Natural killer cell (primary cell): ENCODE data around the gene EIF4H. TPM values are rescaled to one million over a fixed set of nuclear protein-coding genes. Genes with fewer than 3 reads are reported as not detected.

Source experiments
- ATAC-seq, 3 donors: fragments of 150-1000 bp in 2 of 3; fragments of 200-7000 bp in 1 of 3; cut with Tn5 transposase; 1 replicate in 1 of 3; 2 replicates in 2 of 3; pipeline ENCODE4 v1.10.0; 2021; ENCODE audit warnings: mild to moderate bottlenecking in 2 of 3, moderate library complexity in 2 of 3
- DNase-seq, 2 donors: peaks; one replicate each; pipeline versions ENCODE4 v3.0.0 to v3.0.0-alpha.2; 2013 to 2021; ENCODE audit warnings: mixed read lengths in 1 of 2
- H3K27ac ChIP-seq: one replicate; pipeline ENCODE4 v1.5.1; 2013; ENCODE audit warnings: mild to moderate bottlenecking, low read length
- H3K27me3 ChIP-seq: one replicate; pipeline ENCODE4 v1.6.1; 2013; ENCODE audit warnings: low read length; ENCODE audit not compliant: control insufficient read depth, insufficient read depth
- H3K36me3 ChIP-seq: one replicate; pipeline ENCODE4 v1.6.1; 2013; ENCODE audit warnings: low read length; ENCODE audit not compliant: control insufficient read depth, insufficient read depth
- H3K4me1 ChIP-seq: one replicate; pipeline ENCODE4 v1.6.1; 2013; ENCODE audit warnings: low read length; ENCODE audit not compliant: control insufficient read depth, insufficient read depth
- H3K4me3 ChIP-seq: one replicate; pipeline ENCODE4 v1.5.1; 2013; ENCODE audit warnings: low read length
- H3K9me3 ChIP-seq: one replicate; pipeline ENCODE4 v1.6.1; 2013; ENCODE audit warnings: low read length; ENCODE audit not compliant: control insufficient read depth, insufficient read depth
- H3K27ac Mint-ChIP-seq, 2 donors: one replicate each; pipeline ENCODE4 v1.8.0; 2022; ENCODE audit warnings: mild to moderate bottlenecking in 2 of 2, mixed read lengths in 2 of 2, moderate library complexity in 1 of 2
- H3K27me3 Mint-ChIP-seq, 2 donors: one replicate each; pipeline ENCODE4 v1.8.0; 2022; ENCODE audit warnings: low read depth in 2 of 2, mixed read lengths in 2 of 2
- H3K36me3 Mint-ChIP-seq: one replicate; pipeline ENCODE4 v1.8.0; 2022; ENCODE audit warnings: mixed read lengths
- H3K4me1 Mint-ChIP-seq, 2 donors: one replicate each; pipeline ENCODE4 v1.8.0; 2022; ENCODE audit warnings: mixed read lengths in 2 of 2
- H3K4me3 Mint-ChIP-seq: one replicate; pipeline ENCODE4 v1.8.0; 2022; ENCODE audit warnings: mild to moderate bottlenecking, moderate library complexity, mixed read lengths
- H3K9me3 Mint-ChIP-seq, 2 donors: one replicate each; pipeline ENCODE4 v1.8.0; 2022; ENCODE audit warnings: mixed read lengths in 2 of 2
- CTCF ChIP-seq: fragments of 200-600 bp; IDR thresholded peaks from one replicate; pipeline ENCODE4 v1.8.0; 2022; ENCODE audit warnings: antibody characterized with exemption
- WGBS: methylation state at CpG from one replicate; pipeline ENCODE4 v1.1.7; 2013; ENCODE audit warnings: missing lambda C conversion rate; ENCODE audit not compliant: insufficient coverage; 5-methylcytosine and 5-hydroxymethylcytosine counted together
- intact Hi-C: fragments of 100-400 bp; cut with micrococcal nuclease; formaldehyde crosslinking; loops from one replicate; pipeline ENCODE4 v1.14.2; 2022
- total RNA-seq, 4 donors: library from RNA; stranded (reverse); fragments of 120-200 nt in 1 of 4; gene quantifications; one replicate each; pipeline versions ENCODE4 v1.2.3 to v1.2.4, GENCODE V29; 2013 to 2022

EIF4H gene
- total RNA-seq, 3 donors from 2014 or later (not counting 1 experiment from before 2014, with no cell fraction given), result 286 to 294 (median 294) TPM

- WGBS, result under 1% methylated on average over 43 of the region's 43 CpGs
- no peaks in the 10 kb centered on the region for H3K27me3 Mint-ChIP-seq
- H3K4me3 ChIP-seq, result peak overlapping the region; percentile 63
- H3K36me3 ChIP-seq, result peaks cover 3% of the 10 kb centered on the region
- intact Hi-C loops, result loop anchor here (1.0 to 10.0 kb wide), 3 partner anchors 80 to 110 kb away; partner anchors contain the start of gene RFC2
- H3K27me3 ChIP-seq, result no peaks in the 10 kb centered on the region
- ATAC-seq, result peak; percentile 42 to 53 (median 49)
- peak in 1 of 2 donors; percentile 62 for DNase-seq
- peaks cover 32% of the 10 kb centered on the region for H3K4me1 ChIP-seq
- no peaks in the 10 kb centered on the region for H3K9me3 Mint-ChIP-seq
- no peaks in the 10 kb centered on the region for H3K36me3 Mint-ChIP-seq
- peaks cover 39 to 42% of the 10 kb centered on the region in 2 donors for H3K4me1 Mint-ChIP-seq
- no peaks in the 10 kb centered on the region for H3K9me3 ChIP-seq
- peak overlapping the region; percentile 91 to 92 for H3K27ac Mint-ChIP-seq
- peak overlapping the region; percentile 89 for H3K27ac ChIP-seq
- no peak for TF ChIP-seq CTCF
- H3K4me3 Mint-ChIP-seq, result peak overlapping the region; percentile 95
These were observed 488 bp downstream of the EIF4H start for GRCh38 chr7:74174606-74175082.

DNA sequence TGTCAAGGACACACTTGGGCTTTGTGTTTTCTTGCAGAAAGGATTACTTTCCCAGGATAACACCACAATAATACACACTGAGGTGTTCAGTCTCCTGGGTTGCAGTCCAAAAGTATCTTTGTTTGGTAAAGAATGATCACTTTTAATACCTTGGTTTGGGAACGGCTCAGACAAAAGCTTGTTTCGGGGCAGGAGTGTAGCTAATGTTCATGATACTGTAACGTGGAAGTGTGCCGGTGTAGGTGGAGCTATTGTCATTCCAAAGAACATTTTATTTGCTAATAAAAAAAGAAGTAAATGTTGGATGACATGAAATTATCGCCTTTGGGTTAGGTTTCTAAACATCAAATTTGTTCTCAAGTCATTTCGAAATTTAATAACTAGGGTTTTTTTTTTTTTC lies 1.2 kb downstream of the EIF4H start:
- H3K9me3 Mint-ChIP-seq, result no peaks in the 10 kb centered on the region

DNA sequence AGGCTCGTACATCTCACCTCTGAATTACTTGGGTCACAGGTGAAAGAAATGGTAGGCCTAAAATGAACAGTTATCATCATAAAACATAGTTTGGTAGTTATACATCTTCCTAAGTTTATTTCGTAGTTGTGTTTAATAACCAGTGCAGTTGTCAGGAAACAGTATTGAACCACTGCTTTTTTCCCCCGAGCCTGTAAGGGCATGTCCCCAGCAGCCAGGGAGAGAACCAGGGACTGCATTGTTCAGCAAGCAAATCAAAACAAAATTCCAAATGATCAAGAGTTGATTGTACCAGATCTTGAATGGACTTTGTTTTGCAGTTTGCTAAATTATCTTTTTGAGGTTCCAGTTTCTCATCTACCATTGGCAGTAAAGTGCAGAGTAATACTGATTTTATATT lies 2.4 kb downstream of the EIF4H start:
- no peak overlapping the region for H3K27ac ChIP-seq
- DNase-seq, result no peak
- no peak overlapping the region for H3K4me3 ChIP-seq
- ATAC-seq, result no peak
- intact Hi-C loops, result loop anchor here (10.0 kb wide), 1 partner anchor 112 kb away; no protein-coding TSS in a partner anchor
- no peak for TF ChIP-seq CTCF
- 75% methylated on average over 2 of the region's 3 CpGs for WGBS
- peaks cover 3% of the 10 kb centered on the region for H3K36me3 ChIP-seq
- H3K9me3 Mint-ChIP-seq, result no peaks in the 10 kb centered on the region
- no peaks in the 10 kb centered on the region for H3K9me3 ChIP-seq
- H3K4me1 Mint-ChIP-seq, result peaks cover 51 to 56% of the 10 kb centered on the region in 2 donors
- H3K27ac Mint-ChIP-seq, result peak overlapping the region; percentile 91 to 92
- peaks cover 35% of the 10 kb centered on the region for H3K4me1 ChIP-seq
- H3K36me3 Mint-ChIP-seq, result no peaks in the 10 kb centered on the region
- H3K27me3 Mint-ChIP-seq, result no peaks in the 10 kb centered on the region
- peak overlapping the region; percentile 95 for H3K4me3 Mint-ChIP-seq
- no peaks in the 10 kb centered on the region for H3K27me3 ChIP-seq

More for the DNA sequence above, 1.2 kb downstream of the EIF4H start:
- no peaks in the 10 kb centered on the region for H3K9me3 ChIP-seq
- H3K4me3 Mint-ChIP-seq, result peak overlapping the region; percentile 95
- peaks cover 3% of the 10 kb centered on the region for H3K36me3 ChIP-seq
- H3K27ac Mint-ChIP-seq, result peak overlapping the region; percentile 91 to 92
- H3K36me3 Mint-ChIP-seq, result no peaks in the 10 kb centered on the region
- H3K27me3 ChIP-seq, result no peaks in the 10 kb centered on the region
- peak overlapping the region; percentile 63 for H3K4me3 ChIP-seq
- peaks cover 35% of the 10 kb centered on the region for H3K4me1 ChIP-seq
- no peak for ATAC-seq
- H3K4me1 Mint-ChIP-seq, result peaks cover 40 to 44% of the 10 kb centered on the region in 2 donors
- no peak for TF ChIP-seq CTCF
- H3K27ac ChIP-seq, result no peak overlapping the region
- intact Hi-C loops, result loop anchor here (10.0 kb wide), 1 partner anchor 111 kb away; no protein-coding TSS in a partner anchor
- DNase-seq, result peak in 1 of 2 donors; percentile 15
- 13% methylated on average over 4 of the region's 6 CpGs for WGBS
- no peaks in the 10 kb centered on the region for H3K27me3 Mint-ChIP-seq
